Calu3 (cell line): ENCODE measurements around the gene KRTAP5-3. TPM values are rescaled to one million over a fixed set of nuclear protein-coding genes. Genes with fewer than 3 reads are reported as not detected.

Experiments used
- BruUV-seq: library from RNA; stranded (reverse); fragments of 400-500 nt; replicated peaks from 2 replicates; lab custom pipeline; 2021; lab: Mats Ljungman, UMichigan
- CTCF ChIA-PET: fragments of 300-600 bp; sonication (Branson Sonifier 250); formaldehyde crosslinking; loops from one replicate; lab custom pipeline; 2022; ENCODE audit warnings: antibody characterized with exemption; lab: Charles Lee
- DNase-seq: peaks from one replicate; pipeline ENCODE4 v3.0.0; 2022
- H3K27ac Mint-ChIP-seq: one replicate; pipeline ENCODE4 v1.8.0; 2022; ENCODE audit warnings: mixed read lengths; ENCODE audit not compliant: unreplicated experiment
- H3K27me3 Mint-ChIP-seq: one replicate; pipeline ENCODE4 v1.8.0; 2022; ENCODE audit warnings: mixed read lengths; ENCODE audit not compliant: unreplicated experiment
- H3K36me3 Mint-ChIP-seq: one replicate; pipeline ENCODE4 v1.8.0; 2022; ENCODE audit warnings: mild to moderate bottlenecking, moderate library complexity, mixed read lengths; ENCODE audit not compliant: insufficient read depth, unreplicated experiment
- H3K4me1 Mint-ChIP-seq: one replicate; pipeline ENCODE4 v1.8.0; 2022; ENCODE audit warnings: mild to moderate bottlenecking, low read depth, mixed read lengths; ENCODE audit not compliant: unreplicated experiment
- H3K4me3 Mint-ChIP-seq: one replicate; pipeline ENCODE4 v1.8.0; 2022; ENCODE audit warnings: mild to moderate bottlenecking, low read depth, moderate library complexity, mixed read lengths; ENCODE audit not compliant: unreplicated experiment
- H3K9me3 Mint-ChIP-seq: one replicate; pipeline ENCODE4 v1.8.0; 2022; ENCODE audit warnings: low read depth, mixed read lengths; ENCODE audit not compliant: unreplicated experiment
- intact Hi-C: fragments of 100-400 bp; cut with micrococcal nuclease; formaldehyde crosslinking; loops from one replicate; pipeline ENCODE4 v1.10.0; 2022; ENCODE audit not compliant: unreplicated experiment
- total RNA-seq: library from RNA; stranded (reverse); gene quantifications from 2 replicates; pipeline ENCODE4 v1.2.3, GENCODE V29; 2022
- TF ChIP-seq, protein P1 (sequence below): fragments of 200-600 bp; IDR thresholded peaks from one replicate; pipeline ENCODE4 v1.8.0; 2022; ENCODE audit warnings: antibody characterized with exemption; ENCODE audit not compliant: unreplicated experiment

Gene KRTAP5-3
- total RNA-seq, 1 experiment from 2014 or later, result not detected

DNA sequence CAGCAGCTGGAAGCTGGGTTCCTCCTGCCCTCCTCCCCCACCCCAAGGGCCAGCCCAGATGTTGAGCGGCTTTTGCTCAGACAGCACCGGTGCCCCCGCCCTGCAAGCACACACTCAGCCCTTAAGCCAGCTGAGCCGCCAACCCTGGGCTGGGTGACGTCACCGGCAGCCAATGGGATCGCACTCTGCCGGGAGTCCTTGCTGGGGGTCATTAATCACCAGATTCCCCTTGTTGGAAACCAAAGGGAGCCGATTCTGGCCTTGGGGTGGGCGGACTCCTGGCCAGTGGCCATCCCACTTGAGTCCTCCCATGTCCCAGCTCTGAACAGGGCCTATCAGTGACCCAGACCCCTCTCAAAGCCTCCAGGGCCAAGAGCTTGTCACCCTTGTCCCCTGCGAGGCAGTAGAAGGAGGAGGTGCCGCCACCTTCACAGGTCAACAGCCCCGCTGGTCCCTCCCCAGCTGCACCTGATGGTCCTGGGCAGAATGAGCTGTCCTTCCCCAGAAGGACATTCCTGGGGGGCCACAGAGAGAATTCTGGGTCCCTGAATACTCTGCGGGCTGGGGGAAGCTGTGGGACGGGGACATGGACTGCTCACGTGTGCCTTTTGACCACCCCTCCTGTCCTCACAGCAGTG, 43.6 kb downstream of the KRTAP5-3 start:
- Mint-ChIP-seq H3K27me3 (no peaks in the 10 kb centered on the region), H3K36me3 (peaks cover 32% of the 10 kb centered on the region), H3K9me3 (no peaks in the 10 kb centered on the region), H3K27ac (no peak overlapping the region), H3K4me3 (no peak overlapping the region), H3K4me1 (peaks cover 10% of the 10 kb centered on the region)
- TF ChIP-seq, protein P1, sequence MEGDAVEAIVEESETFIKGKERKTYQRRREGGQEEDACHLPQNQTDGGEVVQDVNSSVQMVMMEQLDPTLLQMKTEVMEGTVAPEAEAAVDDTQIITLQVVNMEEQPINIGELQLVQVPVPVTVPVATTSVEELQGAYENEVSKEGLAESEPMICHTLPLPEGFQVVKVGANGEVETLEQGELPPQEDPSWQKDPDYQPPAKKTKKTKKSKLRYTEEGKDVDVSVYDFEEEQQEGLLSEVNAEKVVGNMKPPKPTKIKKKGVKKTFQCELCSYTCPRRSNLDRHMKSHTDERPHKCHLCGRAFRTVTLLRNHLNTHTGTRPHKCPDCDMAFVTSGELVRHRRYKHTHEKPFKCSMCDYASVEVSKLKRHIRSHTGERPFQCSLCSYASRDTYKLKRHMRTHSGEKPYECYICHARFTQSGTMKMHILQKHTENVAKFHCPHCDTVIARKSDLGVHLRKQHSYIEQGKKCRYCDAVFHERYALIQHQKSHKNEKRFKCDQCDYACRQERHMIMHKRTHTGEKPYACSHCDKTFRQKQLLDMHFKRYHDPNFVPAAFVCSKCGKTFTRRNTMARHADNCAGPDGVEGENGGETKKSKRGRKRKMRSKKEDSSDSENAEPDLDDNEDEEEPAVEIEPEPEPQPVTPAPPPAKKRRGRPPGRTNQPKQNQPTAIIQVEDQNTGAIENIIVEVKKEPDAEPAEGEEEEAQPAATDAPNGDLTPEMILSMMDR, result no peak
- DNase-seq, result no peak
- BruUV-seq, result no TSS peak
- intact Hi-C loops, result no loop called here
- CTCF ChIA-PET, result interaction anchor here (0.9 kb wide), 1 partner anchor 18 kb away, joined by 3 read pairs; no protein-coding TSS in a partner anchor

DNA sequence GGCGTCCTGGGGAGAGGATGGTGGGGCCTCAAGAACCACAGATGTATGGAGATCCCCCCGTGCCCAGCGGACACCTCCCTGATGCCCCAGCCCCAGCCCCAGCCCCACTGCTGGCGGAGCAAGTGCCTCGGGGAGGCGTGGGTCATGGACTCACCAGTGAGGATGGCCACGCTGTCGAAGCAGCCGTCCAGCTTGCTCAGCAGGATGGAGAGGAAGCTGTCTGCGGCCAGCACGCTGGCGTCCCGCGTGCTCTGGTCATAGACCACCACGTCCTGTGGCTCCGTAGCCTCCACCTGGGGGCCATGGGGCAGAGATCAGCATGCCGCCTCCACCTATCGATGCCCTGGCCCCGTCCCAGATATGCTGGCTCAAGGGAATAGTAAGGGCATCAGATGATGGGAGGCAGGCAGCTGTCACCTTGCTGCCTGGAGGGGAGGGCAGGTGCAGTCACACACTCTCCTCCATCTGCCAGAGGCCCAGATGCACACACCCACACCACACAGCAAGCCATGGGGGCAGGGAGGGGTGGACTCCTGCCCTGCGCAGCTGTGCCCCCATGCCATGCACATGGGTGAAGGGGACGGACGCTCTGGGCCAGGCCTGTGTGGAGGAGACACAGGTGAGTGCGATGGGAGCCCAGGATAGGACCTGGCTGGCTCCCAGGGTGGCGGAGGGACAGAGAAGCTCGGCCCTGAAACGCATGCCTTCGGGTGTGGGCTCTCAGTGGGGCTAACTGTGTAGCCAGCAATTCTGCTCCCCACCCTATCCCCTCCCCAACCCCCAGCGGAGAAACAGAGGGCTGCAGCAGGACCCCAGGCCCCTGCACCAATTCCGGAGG, 44.3 kb downstream of the KRTAP5-3 start:
- no TSS peak for BruUV-seq
- Mint-ChIP-seq H3K4me1 (peaks cover 11% of the 10 kb centered on the region), H3K36me3 (peaks cover 34% of the 10 kb centered on the region), H3K4me3 (no peak overlapping the region), H3K27me3 (no peaks in the 10 kb centered on the region), H3K27ac (no peak overlapping the region), H3K9me3 (no peaks in the 10 kb centered on the region)
- no peak for DNase-seq
- CTCF ChIA-PET, result interaction anchor here (0.9 kb wide), 1 partner anchor 17 kb away, joined by 3 read pairs; no protein-coding TSS in a partner anchor
- TF ChIP-seq, protein P1, result no peak
- intact Hi-C loops, result no loop called here

DNA sequence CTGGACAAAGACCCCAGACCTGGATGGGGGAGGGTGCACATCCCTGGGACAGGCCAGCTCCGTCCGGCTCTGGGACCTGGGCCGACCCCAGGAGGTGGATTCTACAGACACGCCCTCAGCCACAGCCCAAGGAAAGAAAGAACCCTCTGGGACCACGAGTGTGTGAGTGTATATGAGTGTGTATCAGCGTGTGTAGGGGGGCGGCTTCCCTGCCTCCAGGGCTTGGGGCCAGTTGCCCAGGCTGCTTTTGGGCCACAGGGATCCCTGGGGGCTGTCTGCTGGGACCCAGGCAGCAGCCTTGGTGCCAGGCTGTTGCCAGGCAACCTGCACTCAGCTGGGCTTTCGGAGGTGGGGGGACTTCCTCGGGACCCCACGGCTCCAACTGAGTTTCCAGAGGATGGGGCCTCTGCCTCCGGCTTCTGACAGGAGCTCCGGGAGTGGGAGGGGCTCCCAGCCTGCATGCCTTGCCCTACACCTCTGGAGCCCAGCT, 45.1 kb downstream of the KRTAP5-3 start:
- H3K36me3 Mint-ChIP-seq, result peaks cover 41% of the 10 kb centered on the region
- peaks cover 18% of the 10 kb centered on the region for H3K4me1 Mint-ChIP-seq
- DNase-seq, result no peak
- H3K9me3 Mint-ChIP-seq, result no peaks in the 10 kb centered on the region
- TF ChIP-seq, protein P1, result no peak
- no TSS peak for BruUV-seq
- intact Hi-C loops, result no loop called here
- H3K27me3 Mint-ChIP-seq, result no peaks in the 10 kb centered on the region
- no peak overlapping the region for H3K4me3 Mint-ChIP-seq
- CTCF ChIA-PET, result no interaction called here
- no peak overlapping the region for H3K27ac Mint-ChIP-seq

GRCh38 chr11:1562469-1563148, 45.7 kb downstream of the KRTAP5-3 start:
- H3K27me3 Mint-ChIP-seq, result no peaks in the 10 kb centered on the region
- H3K36me3 Mint-ChIP-seq, result peaks cover 40% of the 10 kb centered on the region
- no peaks in the 10 kb centered on the region for H3K9me3 Mint-ChIP-seq
- no TSS peak for BruUV-seq
- no peak overlapping the region for H3K4me3 Mint-ChIP-seq
- no peak for DNase-seq
- intact Hi-C loops, result no loop called here
- no peak overlapping the region for H3K27ac Mint-ChIP-seq
- CTCF ChIA-PET, result no interaction called here
- H3K4me1 Mint-ChIP-seq, result peaks cover 18% of the 10 kb centered on the region
- TF ChIP-seq, protein P1, result no peak
